ENCODE results near the gene ZER1. TPM values are rescaled to one million over a fixed set of nuclear protein-coding genes. Genes with fewer than 3 reads are reported as not detected.

ZER1 gene
- total RNA-seq, 1 donor from 2014 or later: 14.7 TPM

- no peaks in the 10 kb centered on the region for H3K36me3 ChIP-seq
- no peak overlapping the region for H3K27ac ChIP-seq
- no peaks in the 10 kb centered on the region for H3K9me3 ChIP-seq (ENCODE audit: low read depth)
- no peak overlapping the region for H3K9ac ChIP-seq
- H2AFZ ChIP-seq (replicated peaks): no peak overlapping the region
- H3K27ac Mint-ChIP-seq: no peak overlapping the region
- H3K4me2 ChIP-seq: no peak overlapping the region
- H3K27me3 ChIP-seq: peaks cover 8% of the 10 kb centered on the region
- peaks cover 6% of the 10 kb centered on the region for H3K36me3 Mint-ChIP-seq
- H3F3A ChIP-seq (ENCODE audit: low read depth): peaks cover 17% of the 10 kb centered on the region
- no peak overlapping the region for H3K4me3 Mint-ChIP-seq
- H3K4me3 ChIP-seq: no peak overlapping the region
- TF ChIP-seq CTCF (IDR thresholded peaks at IDR 0.05) (no peak), EZH2 (IDR thresholded peaks at IDR 0.05) (no peak), EZH2phosphoT487 (IDR thresholded peaks at IDR 0.05) (no peak)
- no peak for DNase-seq (ENCODE audit: low spot score)
- peaks cover 4% of the 10 kb centered on the region for H4K20me1 ChIP-seq (ENCODE audit: low read depth)
- H3K9me3 Mint-ChIP-seq: no peaks in the 10 kb centered on the region
- H3K27me3 Mint-ChIP-seq (ENCODE audit: insufficient read depth, low read depth): peaks cover 4% of the 10 kb centered on the region
- no peaks in the 10 kb centered on the region for H3K79me2 ChIP-seq (ENCODE audit: low read depth)
- peaks cover 15% of the 10 kb centered on the region for H3K4me1 Mint-ChIP-seq
- H3K4me1 ChIP-seq: no peaks in the 10 kb centered on the region
Observed at GRCh38 chr9:128706045-128706444, 65.7 kb downstream of the ZER1 start.

- Histone ChIP-seq H3K9ac (no peak overlapping the region), H3K4me3 (no peak overlapping the region), H3K27me3 (peaks cover 8% of the 10 kb centered on the region), H3K4me1 (no peaks in the 10 kb centered on the region), H3K27ac (no peak overlapping the region), H3K9me3 (ENCODE audit: low read depth) (no peaks in the 10 kb centered on the region), H3K79me2 (ENCODE audit: low read depth) (no peaks in the 10 kb centered on the region), H3K36me3 (no peaks in the 10 kb centered on the region), H3K4me2 (no peak overlapping the region), H2AFZ (replicated peaks) (no peak overlapping the region), H4K20me1 (ENCODE audit: low read depth) (peaks cover 4% of the 10 kb centered on the region), H3F3A (ENCODE audit: low read depth) (peaks cover 22% of the 10 kb centered on the region)
- Mint-ChIP-seq H3K4me1 (peaks cover 15% of the 10 kb centered on the region), H3K27me3 (ENCODE audit: insufficient read depth, low read depth) (peaks cover 4% of the 10 kb centered on the region), H3K36me3 (peaks cover 3% of the 10 kb centered on the region), H3K9me3 (no peaks in the 10 kb centered on the region), H3K27ac (no peak overlapping the region), H3K4me3 (no peak overlapping the region)
- DNase-seq (ENCODE audit: low spot score): no peak
- TF ChIP-seq EZH2 (IDR thresholded peaks at IDR 0.05): no peak
- TF ChIP-seq CTCF (IDR thresholded peaks at IDR 0.05): no peak
- TF ChIP-seq EZH2phosphoT487 (IDR thresholded peaks at IDR 0.05): no peak
Observed at GRCh38 chr9:128705051-128705965, 66.4 kb downstream of the ZER1 start.

- no peak overlapping the region for H3K4me2 ChIP-seq
- H3K4me1 ChIP-seq: no peaks in the 10 kb centered on the region
- Mint-ChIP-seq H3K36me3 (no peaks in the 10 kb centered on the region), H3K27me3 (ENCODE audit: insufficient read depth, low read depth) (peaks cover 4% of the 10 kb centered on the region), H3K4me1 (peaks cover 15% of the 10 kb centered on the region), H3K4me3 (peak overlapping the region; percentile 91), H3K9me3 (no peaks in the 10 kb centered on the region), H3K27ac (no peak overlapping the region)
- H3K79me2 ChIP-seq (ENCODE audit: low read depth): no peaks in the 10 kb centered on the region
- H4K20me1 ChIP-seq (ENCODE audit: low read depth): peaks cover 4% of the 10 kb centered on the region
- peaks cover 27% of the 10 kb centered on the region for H3F3A ChIP-seq (ENCODE audit: low read depth)
- no peak overlapping the region for H3K27ac ChIP-seq
- TF ChIP-seq EZH2phosphoT487 (IDR thresholded peaks at IDR 0.05) (no peak), CTCF (IDR thresholded peaks at IDR 0.05) (no peak), EZH2 (IDR thresholded peaks at IDR 0.05) (no peak)
- H3K27me3 ChIP-seq: peaks cover 8% of the 10 kb centered on the region
- H2AFZ ChIP-seq (replicated peaks): no peak overlapping the region
- H3K4me3 ChIP-seq: no peak overlapping the region
- no peak overlapping the region for H3K9ac ChIP-seq
- no peak for DNase-seq (ENCODE audit: low spot score)
- H3K9me3 ChIP-seq (ENCODE audit: low read depth): no peaks in the 10 kb centered on the region
- no peaks in the 10 kb centered on the region for H3K36me3 ChIP-seq
Observed at GRCh38 chr9:128704356-128704670, 67.4 kb downstream of the ZER1 start.

Measured in neural progenitor cell (in vitro differentiated cells).